ENCODE measurements around the gene RAX2.

The RAX2 gene

GRCh38 chr19:3790941-3791340 lies 18.9 kb upstream of the RAX2 start:
- no peak for FAIRE-seq
- DNase-seq (ENCODE audit: insufficient read length, low spot score): no peak
- no peak for TF ChIP-seq CTCF (IDR thresholded peaks at IDR 0.05; ENCODE audit: insufficient read depth, missing control alignments)

GRCh38 chr19:3790209-3790734 lies 18.2 kb upstream of the RAX2 start:
- FAIRE-seq: no peak
- no peak for DNase-seq (ENCODE audit: insufficient read length, low spot score)
- no peak for TF ChIP-seq CTCF (IDR thresholded peaks at IDR 0.05; ENCODE audit: insufficient read depth, missing control alignments)

GRCh38 chr19:3788996-3789778 lies 17.2 kb upstream of the RAX2 start:
- DNase-seq (ENCODE audit: insufficient read length, low spot score): no peak
- TF ChIP-seq CTCF (IDR thresholded peaks at IDR 0.05; ENCODE audit: insufficient read depth, missing control alignments): no peak
- no peak for FAIRE-seq

- FAIRE-seq (no peak), DNase-seq (ENCODE audit: insufficient read length, low spot score) (peak; percentile 53)
- TF ChIP-seq CTCF (IDR thresholded peaks at IDR 0.05; ENCODE audit: insufficient read depth, missing control alignments): no peak
Measured at GRCh38 chr19:3785938-3786824, 14.2 kb upstream of the RAX2 start, which contains the start of gene MATK. Gene MATK, minus strand, starts transcription at chr19:3786381. Its CDS starts 1,246 bp downstream, at chr19:3785135.

GRCh38 chr19:3785451-3785937 lies 13.5 kb upstream of the RAX2 start:
- DNase-seq (ENCODE audit: insufficient read length, low spot score) (no peak), FAIRE-seq (no peak)
- TF ChIP-seq CTCF (IDR thresholded peaks at IDR 0.05; ENCODE audit: insufficient read depth, missing control alignments): no peak

- no peak for FAIRE-seq
- no peak for DNase-seq (ENCODE audit: insufficient read length, low spot score)
- TF ChIP-seq CTCF (IDR thresholded peaks at IDR 0.05; ENCODE audit: insufficient read depth, missing control alignments): no peak
Measured at GRCh38 chr19:3784607-3785450, 12.8 kb upstream of the RAX2 start.

All from D721Med (cell line).